ENCODE data around the gene CDH20.

Gene CDH20

GRCh38 chr18:61333271-61333745, at the start of gene CDH20:
CDH20 (plus strand) TSS chr18:61333430.
- peak in 47 of 56 donors; percentile 7 to 77 (median 50) for DNase-seq

- DNase-seq, result no peak
These were observed 49.2 kb upstream of the CDH20 start for GRCh38 chr18:61284039-61284438.

DNA sequence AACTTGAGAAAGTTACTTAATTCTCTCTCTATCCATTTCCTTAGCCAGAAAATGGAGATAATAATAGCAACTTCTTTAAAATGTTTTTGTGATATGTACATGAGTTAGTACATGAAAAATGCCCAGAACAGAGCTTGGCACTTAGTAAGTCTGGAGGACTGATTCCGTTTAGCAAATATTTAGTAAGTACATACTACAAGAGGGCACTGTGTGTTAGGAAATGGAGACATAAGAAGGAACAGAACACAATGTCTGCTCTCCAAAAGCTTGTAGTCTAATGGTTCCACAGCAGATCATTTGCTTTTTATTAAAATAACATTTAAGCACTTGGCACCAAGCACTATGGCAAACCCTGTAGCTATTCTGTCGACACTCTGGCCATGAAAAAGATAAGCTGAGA, 47.5 kb upstream of the CDH20 start:
- DNase-seq, result no peak

DNA sequence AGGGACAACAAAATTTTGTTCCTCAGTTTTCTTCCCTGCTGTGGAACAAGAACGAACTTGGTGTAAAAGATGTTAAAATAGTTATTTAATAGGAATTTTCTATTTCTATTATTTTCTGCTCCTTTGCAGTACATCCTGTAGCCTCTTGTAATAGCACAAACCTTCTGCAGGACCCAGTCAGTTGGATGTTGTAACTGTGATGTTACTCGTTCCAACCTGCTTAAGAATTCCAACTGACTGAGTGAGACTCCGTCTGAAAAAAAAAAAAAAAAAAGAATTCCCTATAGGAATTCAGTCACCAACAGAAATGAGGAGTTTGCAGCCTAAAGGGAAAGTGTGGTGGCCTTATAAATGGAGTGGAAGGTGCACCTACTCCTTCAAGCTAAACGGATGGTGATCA, 46.4 kb upstream of the CDH20 start:
- DNase-seq, result no peak

DNA sequence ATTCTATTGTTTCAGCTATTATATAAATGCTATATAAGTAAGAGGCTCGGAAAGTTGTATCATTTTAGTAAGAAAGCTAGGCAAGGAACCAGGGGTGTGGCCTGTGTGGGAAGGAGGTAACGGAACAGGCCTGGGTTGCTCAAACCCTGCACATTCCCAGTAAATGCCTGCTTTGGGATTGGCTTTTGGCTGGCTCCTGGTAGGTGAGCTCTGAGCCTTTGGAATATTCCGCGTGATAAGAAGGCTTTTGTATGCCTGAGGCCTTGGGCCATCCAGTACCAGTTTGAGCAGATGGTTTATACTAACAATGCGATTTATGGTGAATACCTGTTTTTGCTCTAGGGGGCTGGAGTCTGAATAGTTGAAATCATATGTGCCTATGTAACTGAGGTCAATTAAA, 42.6 kb upstream of the CDH20 start:
- DNase-seq, result no peak

GRCh38 chr18:61292280-61293035, 40.8 kb upstream of the CDH20 start:
- no peak for DNase-seq

DNA sequence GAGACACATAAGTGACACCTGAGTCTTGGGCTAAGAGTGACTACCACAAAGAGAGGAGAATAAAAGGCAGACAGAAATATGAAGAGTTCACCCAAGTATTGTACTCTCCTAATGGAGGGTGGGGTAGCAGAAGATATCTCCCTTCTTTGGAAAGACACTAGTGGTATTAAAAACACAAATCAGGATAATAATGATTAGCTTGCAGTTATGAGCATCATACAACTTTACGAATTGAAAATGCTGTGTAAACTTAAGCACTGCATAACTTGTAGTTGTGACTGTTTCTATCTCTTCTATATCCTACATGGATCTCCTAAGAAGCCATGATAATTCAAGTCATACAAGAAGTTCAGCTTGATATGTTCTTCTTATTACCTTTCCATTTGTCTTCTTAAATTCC, 38.1 kb upstream of the CDH20 start:
- DNase-seq, result no peak

- DNase-seq, result peak in 1 of 56 donors; percentile 31
These were observed 25.2 kb upstream of the CDH20 start for GRCh38 chr18:61308004-61308403.

DNA sequence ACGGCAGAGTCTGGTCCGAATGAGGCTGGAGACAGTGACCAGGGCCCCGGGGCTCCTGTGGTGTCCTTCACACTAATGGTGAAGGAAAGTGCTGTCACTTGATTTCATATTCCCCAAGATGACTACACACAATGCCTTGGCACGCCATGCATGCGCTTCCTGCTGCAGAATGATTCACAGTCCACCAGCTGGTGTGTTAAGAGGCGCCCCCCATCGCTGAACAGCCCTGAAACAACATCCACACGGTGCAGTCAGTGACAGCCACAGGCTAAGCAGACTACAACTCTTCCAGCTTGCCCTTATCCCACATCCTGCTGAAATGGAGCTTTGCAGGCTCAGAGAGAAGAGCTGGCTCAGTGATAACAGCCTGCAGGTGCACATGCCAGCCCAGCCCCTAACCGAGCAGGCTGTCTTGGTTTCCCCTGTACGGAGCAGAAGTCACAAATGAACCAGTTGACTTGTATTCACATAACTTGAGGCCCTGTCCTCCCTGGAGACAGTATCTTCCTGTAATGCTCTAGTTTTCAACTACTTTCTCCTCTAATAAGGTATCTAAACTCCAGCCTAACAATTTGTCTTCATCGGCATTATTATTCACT, 24.3 kb upstream of the CDH20 start:
- peak in 38 of 56 donors; percentile 1 to 81 (median 21) for DNase-seq

- peak in 54 of 56 donors; percentile 2 to 88 (median 66) for DNase-seq
These were observed 10.9 kb upstream of the CDH20 start for GRCh38 chr18:61322265-61322873.

DNA sequence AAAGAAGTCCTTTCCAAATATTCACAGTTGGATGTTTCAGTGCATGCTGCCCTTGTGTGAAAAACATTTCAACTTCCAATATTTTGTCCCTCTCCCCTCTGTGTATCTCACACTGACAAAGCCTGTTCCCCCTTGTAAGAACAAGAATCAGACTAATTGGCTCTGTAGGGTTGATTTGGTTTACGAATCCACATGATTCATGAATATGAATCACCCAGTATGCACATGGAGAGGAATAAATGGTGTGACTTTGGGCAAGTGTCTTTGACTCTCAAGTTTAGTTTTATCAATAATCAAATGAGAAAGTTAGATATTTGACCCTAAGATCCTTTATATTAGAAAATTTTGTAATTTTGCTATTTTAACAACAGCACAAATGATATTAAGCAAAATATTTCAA, 9.3 kb upstream of the CDH20 start:
- DNase-seq, result no peak

DNA sequence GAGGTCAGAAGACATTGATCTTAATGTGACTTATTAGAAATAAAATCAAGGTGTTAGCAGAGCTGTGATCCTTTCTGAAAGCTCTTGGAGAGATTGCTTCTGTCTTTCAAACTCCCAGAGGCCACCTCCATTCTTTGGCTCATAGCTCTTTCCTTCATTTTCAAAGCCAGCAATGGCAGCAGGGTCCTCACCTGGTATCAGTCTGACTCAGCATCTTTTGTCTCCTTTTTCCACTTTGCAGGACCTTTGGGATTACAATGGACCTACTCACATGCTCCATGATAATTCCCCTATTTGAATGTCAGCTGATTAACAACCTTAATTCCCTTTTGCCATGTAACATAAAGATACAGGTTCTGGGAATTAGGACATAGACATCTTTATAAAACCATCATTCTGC, 6.8 kb upstream of the CDH20 start:
- no peak for DNase-seq

- peak in 1 of 56 donors; percentile 2 for DNase-seq
These were observed 3.8 kb upstream of the CDH20 start for GRCh38 chr18:61329398-61329797.

DNA sequence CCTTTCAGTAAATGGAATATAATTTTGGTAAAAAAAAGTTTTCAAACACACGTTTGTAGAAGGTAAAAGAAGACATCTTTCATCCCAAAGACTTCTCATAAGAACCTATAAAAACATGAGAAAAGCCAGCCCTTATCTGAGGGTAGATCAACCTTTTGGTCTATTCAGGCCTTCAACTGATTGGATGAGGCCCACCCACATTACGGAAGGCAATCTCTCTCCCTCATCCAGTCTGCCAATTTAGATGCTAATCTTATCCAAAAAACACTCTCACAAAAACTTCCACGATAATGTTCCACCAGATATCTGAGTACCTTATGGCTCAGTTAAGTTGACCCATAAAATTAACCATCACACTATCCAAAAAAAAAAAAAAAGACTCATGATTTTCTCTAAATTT, 2.2 kb upstream of the CDH20 start:
- DNase-seq, result no peak

DNA sequence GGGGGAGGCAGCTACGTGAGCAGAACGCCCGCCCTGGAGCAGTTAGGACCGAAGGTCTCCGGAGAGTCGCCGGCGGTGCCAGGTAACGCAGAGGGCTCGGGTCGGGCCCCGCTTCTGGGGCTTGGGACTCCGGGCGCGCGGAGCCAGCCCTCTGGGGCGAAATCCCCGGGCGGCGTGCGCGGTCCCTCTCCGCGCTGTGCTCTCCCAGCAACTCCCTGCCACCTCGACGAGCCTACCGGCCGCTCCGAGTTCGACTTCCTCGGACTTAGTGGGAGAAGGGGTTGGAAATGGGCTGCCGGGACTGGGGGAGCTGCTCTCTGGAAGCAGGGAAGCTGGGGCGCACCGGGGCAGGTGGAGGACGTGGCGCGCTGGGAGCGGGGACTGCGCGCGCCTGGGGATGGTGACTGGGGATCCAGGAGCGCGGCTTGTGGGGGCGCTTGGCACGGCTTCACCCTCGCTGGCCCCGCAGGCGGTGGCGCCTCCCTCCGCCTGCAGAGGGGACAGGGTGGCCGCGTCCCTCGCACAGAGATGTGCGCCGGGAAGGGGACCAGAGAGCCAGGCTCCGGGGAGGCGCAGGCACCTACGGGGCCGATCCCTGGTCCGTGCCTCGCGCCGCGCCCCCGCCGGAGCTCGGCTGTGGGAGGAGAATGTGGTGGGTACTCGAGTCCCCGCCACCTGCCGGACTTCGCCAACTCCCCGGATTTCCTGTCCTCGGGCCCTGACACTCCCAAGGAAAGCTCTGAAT, 688 bp downstream of the CDH20 start:
- peak in 47 of 56 donors; percentile 16 to 83 (median 59) for DNase-seq

DNA sequence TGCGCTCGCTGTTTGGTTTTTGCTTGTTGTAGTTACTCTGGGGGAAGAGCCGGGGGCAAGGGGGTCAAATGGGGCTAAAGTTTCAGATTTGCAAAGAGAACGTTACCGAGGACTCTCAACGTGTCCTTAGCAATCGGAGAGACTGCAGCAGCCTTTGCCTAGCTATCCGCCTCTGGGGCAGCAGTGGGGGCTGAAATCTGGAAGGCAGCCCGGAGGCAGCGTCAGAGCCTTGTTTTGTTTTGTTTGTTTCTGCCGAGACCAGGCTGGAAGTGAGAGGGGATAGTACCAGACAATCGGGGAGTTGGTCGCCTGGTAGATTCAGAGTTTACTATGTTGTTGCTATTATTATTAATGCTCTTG, 1.2 kb downstream of the CDH20 start:
- DNase-seq, result peak in 53 of 56 donors; percentile 3 to 83 (median 65)

DNA sequence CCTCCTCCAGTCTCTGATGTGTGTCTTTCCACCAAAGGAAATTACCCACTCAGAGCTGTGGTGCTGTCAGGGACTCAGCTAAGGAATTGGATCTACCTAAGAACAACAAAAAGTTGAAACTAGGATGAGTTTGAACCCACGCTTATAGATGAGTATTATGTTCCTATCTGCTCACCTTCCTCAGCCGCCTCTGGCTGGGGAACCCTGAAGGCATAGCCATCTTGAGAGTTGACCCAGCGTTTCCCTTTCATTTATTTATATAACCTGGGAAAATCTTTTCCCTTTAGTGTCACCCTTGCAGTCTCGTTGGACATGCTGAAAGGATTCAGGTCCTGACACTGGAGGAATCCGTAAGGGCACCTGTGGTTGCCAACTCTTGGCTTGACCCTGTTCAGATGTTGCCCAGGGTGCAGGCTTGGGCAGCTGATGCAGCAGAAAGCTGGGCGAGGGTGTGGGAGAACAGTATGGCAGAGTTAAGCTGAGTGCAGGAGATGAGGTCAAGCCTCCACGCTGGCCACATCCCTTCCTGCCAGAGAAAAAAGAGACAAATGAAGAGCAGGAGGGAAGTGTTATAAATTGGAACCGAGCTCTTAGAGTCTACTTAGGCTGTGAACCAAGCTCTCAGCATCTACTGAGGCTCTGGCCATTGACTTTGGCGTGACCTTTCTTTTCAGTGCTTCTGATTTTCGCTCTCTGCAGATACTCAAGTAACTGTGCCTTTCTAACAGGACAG, 1.9 kb downstream of the CDH20 start:
- DNase-seq, result peak in 44 of 56 donors; percentile 1 to 63 (median 36)

DNA sequence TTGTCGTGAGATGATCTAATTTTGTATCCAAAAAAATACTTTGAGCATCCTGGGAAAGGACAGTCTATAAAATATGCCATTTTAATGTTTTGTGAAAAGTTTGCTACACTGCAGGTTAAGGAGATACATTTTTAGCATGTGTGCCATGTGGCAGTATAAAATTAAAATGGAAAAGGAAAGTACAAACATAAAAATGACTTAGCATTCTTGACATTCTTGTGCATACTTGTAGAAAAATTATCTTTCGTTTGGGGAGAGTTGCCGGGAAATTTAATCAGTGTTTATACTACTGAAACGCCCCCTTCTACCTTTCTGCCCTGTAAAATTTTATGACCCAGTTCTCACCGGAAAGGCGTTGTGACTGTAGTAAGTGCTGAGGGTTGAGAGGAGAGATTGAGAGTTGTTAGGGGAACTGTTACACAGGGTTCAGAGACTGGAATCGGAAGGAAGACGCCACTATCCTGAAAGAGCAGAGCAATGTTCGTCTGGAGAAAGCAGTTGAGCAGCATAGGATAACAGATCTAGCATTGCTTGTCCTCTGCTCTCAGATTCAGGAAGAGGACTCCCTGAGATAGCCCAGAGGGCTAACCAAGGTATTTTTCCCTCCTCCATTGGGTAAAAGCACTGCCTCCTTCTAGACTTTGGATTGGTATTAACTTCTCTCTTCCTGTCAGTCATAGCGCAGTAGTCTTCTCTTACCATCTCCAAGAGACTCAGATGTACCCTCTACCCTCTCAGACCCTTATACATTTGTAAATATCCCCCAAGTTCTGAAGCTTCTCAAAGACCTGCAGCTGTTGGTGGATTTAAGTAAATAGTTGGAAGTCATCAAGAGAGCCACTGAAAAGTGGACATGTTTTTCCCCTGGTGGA, 2.7 kb downstream of the CDH20 start:
- peak in 16 of 56 donors; percentile 9 to 72 (median 26) for DNase-seq

DNA sequence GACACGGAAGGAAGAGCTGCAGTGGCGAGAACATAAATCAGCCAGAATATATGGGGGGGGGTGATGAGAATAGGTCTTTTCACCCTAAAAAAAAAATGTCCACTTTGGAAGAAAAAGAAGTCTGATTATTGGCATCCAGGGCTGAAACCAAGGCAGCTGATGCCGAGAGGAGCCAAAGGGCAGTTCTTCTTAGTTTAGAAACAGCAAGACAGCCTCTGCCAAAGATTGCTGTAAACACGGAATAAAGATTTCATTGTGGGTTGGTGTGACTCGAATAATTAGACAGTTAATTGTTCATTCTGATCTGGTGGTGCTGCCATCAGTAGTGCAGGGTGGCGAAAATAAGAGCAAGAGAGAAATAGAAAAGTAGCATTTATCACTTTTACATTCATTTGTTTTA, 3.5 kb downstream of the CDH20 start:
- DNase-seq, result peak in 51 of 56 donors; percentile 3 to 87 (median 65)

DNA sequence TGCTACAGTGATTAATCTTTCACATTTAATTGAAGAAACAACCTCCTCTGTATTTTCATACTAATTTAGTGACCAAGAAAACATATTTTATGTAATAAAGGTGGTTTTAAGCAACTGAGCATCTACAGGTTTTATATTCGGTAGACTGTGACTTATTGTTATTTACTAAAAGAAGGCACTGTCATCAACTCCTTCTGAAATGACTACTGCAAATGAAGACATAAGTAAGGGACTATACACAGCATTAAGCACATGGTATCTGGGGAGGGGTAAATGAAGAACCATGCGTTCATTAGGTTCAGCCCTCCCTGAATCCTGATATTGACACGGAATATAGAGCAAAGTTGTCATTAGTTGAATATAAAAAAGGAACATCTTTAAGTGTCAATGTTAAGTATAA, 4.3 kb downstream of the CDH20 start:
- DNase-seq, result no peak
